PC-3 (cell line): ENCODE measurements around the gene THNSL1.

Source experiments
- CTCF ChIP-seq: fragments of 300-600 bp; sonication (generic); conservative IDR thresholded peaks from 2 replicates; pipeline ENCODE4 v1.5.1; 2017; ENCODE audit warnings: antibody characterized with exemption, low read depth, mild to moderate bottlenecking, low read length
- EZH2 ChIP-seq: fragments of 300-600 bp; sonication (generic); IDR thresholded peaks from one replicate; pipeline ENCODE4 v1.6.1; 2017; ENCODE audit warnings: antibody characterized with exemption, mild to moderate bottlenecking, low read length; ENCODE audit not compliant: unreplicated experiment

GRCh38 chr10:25015828-25016375 is 510 bp upstream of the THNSL1 start, which contains the start of gene ENKUR:
- no peak for TF ChIP-seq CTCF
- no peak for TF ChIP-seq EZH2
